Mononuclear cell (primary cell): ENCODE measurements around the gene MAU2. TPM values are rescaled to one million over a fixed set of nuclear protein-coding genes. Genes with fewer than 3 reads are reported as not detected.

Experiments used
- H3K27me3 ChIP-seq: 2 replicates; pipeline ENCODE4 v1.6.0; 2011; ENCODE audit warnings: low read length, control low read depth; ENCODE audit not compliant: insufficient read depth
- H3K4me1 ChIP-seq: 2 replicates; pipeline ENCODE4 v1.5.1; 2011; ENCODE audit warnings: mild to moderate bottlenecking, low read length, control low read depth; ENCODE audit not compliant: insufficient read depth
- H3K4me3 ChIP-seq: 2 replicates; pipeline ENCODE4 v1.5.1; 2011; ENCODE audit warnings: mild to moderate bottlenecking, low read length, moderate library complexity
- H3K9me3 ChIP-seq: 2 replicates; pipeline ENCODE4 v1.5.1; 2011; ENCODE audit warnings: low read depth, mild to moderate bottlenecking, control low read depth, low read length
- total RNA-seq: library from RNA; depleted of rRNA; stranded (reverse); fragments of >200 nt; gene quantifications from one replicate; pipeline ENCODE4 v1.2.3, GENCODE V29; 2012

The MAU2 gene, protein sequence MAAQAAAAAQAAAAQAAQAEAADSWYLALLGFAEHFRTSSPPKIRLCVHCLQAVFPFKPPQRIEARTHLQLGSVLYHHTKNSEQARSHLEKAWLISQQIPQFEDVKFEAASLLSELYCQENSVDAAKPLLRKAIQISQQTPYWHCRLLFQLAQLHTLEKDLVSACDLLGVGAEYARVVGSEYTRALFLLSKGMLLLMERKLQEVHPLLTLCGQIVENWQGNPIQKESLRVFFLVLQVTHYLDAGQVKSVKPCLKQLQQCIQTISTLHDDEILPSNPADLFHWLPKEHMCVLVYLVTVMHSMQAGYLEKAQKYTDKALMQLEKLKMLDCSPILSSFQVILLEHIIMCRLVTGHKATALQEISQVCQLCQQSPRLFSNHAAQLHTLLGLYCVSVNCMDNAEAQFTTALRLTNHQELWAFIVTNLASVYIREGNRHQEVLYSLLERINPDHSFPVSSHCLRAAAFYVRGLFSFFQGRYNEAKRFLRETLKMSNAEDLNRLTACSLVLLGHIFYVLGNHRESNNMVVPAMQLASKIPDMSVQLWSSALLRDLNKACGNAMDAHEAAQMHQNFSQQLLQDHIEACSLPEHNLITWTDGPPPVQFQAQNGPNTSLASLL
- 55.8 TPM for total RNA-seq

GRCh38 chr19:19320361-19321140 lies at the start of gene MAU2, which contains the start of gene SUGP1:
MAU2 (plus strand) TSS chr19:19320829; CDS start chr19:19320860, 31 bp downstream.
SUGP1 (minus strand) TSS chr19:19320509; CDS start chr19:19320496, 13 bp downstream.
- no peaks in the 10 kb centered on the region for H3K9me3 ChIP-seq
- H3K4me1 ChIP-seq, result peaks cover 38% of the 10 kb centered on the region
- peak within 1 kb of the TSS; percentile 98 for H3K4me3 ChIP-seq
- no peaks in the 10 kb centered on the region for H3K27me3 ChIP-seq

GRCh38 chr19:19271828-19272599 lies 48.6 kb upstream of the MAU2 start:
- peaks cover 9% of the 10 kb centered on the region for H3K27me3 ChIP-seq
- no peaks in the 10 kb centered on the region for H3K9me3 ChIP-seq
- no peaks in the 10 kb centered on the region for H3K4me1 ChIP-seq
- H3K4me3 ChIP-seq, result no peak overlapping the region

GRCh38 chr19:19274146-19274545 lies 46.5 kb upstream of the MAU2 start:
- Histone ChIP-seq H3K27me3 (peaks cover 9% of the 10 kb centered on the region), H3K4me3 (no peak overlapping the region), H3K9me3 (no peaks in the 10 kb centered on the region), H3K4me1 (no peaks in the 10 kb centered on the region)

DNA sequence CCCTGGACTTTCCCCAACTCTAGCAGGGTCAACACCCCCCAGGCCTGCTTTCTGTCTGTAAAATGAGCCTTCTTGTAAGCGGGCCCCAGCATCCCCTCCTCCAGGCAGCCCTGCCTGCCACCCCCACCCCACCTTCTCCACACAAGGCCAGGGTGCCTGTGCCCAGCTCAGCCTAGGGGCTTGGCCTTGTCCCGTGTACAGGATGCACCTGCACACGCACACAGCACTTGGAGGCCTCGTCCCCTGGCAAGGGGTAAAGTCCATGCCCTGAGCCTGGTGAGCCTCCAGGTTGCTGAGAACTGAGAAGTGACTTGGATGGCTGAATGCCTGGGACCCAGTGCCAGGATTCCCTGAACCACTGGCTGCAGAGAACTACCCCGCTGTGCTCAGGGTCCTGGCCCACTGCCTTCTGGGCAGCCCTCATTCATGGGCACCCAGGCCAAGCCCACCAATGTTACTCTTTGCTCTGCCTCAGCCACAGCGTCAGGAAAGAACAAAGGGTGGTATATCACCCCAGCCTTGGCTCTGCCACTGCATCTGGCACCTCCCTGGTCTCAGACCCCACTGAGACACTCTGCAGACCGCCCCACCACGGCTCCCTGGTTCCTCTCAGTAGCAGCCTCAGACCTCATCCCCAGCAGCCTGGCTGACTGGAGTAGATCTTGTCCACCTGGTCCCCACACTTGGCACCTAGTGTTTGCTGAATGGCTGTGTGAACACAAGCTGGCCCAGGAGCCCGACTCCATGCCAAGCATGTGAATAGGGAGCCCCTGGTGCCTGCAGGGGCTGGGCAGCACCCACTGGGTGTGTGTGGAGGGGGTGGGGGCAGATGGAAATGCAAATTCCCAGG lies 45.7 kb upstream of the MAU2 start:
- H3K4me3 ChIP-seq, result no peak overlapping the region
- H3K9me3 ChIP-seq, result no peaks in the 10 kb centered on the region
- H3K27me3 ChIP-seq, result peaks cover 9% of the 10 kb centered on the region
- H3K4me1 ChIP-seq, result no peaks in the 10 kb centered on the region

GRCh38 chr19:19276386-19276785 lies 44.2 kb upstream of the MAU2 start:
- Histone ChIP-seq H3K4me1 (no peaks in the 10 kb centered on the region), H3K4me3 (no peak overlapping the region), H3K27me3 (peaks cover 9% of the 10 kb centered on the region), H3K9me3 (no peaks in the 10 kb centered on the region)

DNA sequence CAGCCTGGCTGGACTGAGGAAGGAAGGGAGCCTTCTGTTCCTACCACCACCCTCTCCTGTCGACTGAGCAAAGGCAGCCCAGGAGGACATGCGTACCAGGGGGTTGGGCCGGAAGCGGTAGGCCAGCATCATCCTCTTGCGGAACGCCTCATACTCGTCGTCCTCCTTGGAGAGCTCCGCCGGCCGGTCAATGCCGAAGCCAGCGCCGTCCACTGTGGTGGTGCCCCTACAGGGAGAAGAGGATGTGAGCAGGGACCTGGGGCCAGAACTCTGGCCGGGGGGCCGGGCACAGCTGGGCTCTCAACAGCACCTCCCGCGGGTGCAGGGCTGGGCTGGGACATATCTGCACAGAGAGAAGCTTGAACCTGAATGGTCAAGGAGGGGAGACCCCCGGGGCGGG lies 43.8 kb upstream of the MAU2 start:
- H3K4me1 ChIP-seq, result no peaks in the 10 kb centered on the region
- H3K4me3 ChIP-seq, result no peak overlapping the region
- peaks cover 9% of the 10 kb centered on the region for H3K27me3 ChIP-seq
- H3K9me3 ChIP-seq, result no peaks in the 10 kb centered on the region

DNA sequence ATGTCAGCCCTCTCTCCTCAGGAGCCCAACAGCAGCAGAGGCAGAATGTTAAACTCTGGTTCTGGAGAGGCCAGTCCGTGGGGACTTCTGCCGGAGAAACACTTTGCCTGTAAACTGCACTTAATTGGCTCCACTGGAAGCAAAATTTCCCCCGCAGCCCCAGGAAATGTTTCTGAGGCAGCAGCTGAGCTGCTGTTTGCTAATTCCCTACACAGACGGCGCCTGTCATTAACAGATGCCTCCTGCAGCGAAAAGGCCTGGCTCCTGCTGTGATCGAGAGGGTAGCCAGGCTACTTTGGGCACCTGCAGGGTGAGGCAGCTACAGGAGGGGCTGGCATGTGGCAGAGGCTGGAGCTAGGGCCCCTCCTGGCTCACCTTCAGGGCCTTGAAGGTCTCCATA lies 42.3 kb upstream of the MAU2 start:
- H3K9me3 ChIP-seq, result no peaks in the 10 kb centered on the region
- no peak overlapping the region for H3K4me3 ChIP-seq
- peaks cover 5% of the 10 kb centered on the region for H3K27me3 ChIP-seq
- H3K4me1 ChIP-seq, result no peaks in the 10 kb centered on the region

- Histone ChIP-seq H3K4me1 (no peaks in the 10 kb centered on the region), H3K4me3 (no peak overlapping the region), H3K9me3 (no peaks in the 10 kb centered on the region), H3K27me3 (no peaks in the 10 kb centered on the region)
These were observed 41.5 kb upstream of the MAU2 start for GRCh38 chr19:19279062-19279612.

GRCh38 chr19:19279853-19280252 lies 40.8 kb upstream of the MAU2 start:
- Histone ChIP-seq H3K4me1 (no peaks in the 10 kb centered on the region), H3K27me3 (no peaks in the 10 kb centered on the region), H3K4me3 (no peak overlapping the region), H3K9me3 (no peaks in the 10 kb centered on the region)

GRCh38 chr19:19280561-19280960 lies 40.1 kb upstream of the MAU2 start:
- no peaks in the 10 kb centered on the region for H3K4me1 ChIP-seq
- H3K27me3 ChIP-seq, result no peaks in the 10 kb centered on the region
- H3K9me3 ChIP-seq, result no peaks in the 10 kb centered on the region
- no peak overlapping the region for H3K4me3 ChIP-seq

DNA sequence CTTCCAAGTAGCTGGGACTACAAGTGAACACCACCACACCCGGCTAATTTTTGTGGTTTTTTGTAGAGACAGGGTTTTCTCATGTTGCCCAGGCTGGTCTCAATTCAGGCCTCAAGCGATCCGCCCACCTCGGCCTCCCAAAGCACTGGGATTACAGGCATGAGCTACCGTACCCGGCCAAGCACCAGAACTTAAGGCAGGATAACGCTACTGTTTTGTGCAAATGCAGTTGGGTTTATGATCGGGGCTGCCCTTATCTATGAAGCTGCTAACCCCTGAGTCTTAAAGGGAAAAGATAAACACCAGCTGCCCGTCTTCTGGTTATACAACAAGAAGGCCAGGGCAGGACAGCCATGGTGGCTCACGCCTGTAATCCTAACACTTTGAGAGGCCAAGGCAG lies 34.9 kb upstream of the MAU2 start:
- Histone ChIP-seq H3K4me1 (no peaks in the 10 kb centered on the region), H3K4me3 (no peak overlapping the region), H3K27me3 (no peaks in the 10 kb centered on the region), H3K9me3 (no peaks in the 10 kb centered on the region)

DNA sequence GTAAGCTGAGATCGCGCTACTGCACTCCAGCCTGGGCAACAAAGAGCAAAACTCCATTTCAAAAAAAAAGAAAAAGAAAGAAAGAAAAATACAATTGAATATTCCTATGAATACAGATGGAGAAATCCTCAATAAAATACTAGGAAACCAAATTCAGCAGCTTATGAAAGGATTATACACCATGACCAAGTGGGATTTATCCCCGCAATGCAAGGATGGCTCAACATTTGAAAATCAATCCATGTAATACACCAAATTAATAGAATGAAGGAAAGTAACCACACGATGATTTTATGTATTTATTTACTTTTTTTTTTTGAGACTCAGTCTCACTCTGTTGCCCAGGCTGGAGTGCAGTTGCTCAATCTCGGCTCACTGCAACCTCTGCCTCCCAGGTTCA lies 28.0 kb upstream of the MAU2 start:
- H3K4me1 ChIP-seq, result no peaks in the 10 kb centered on the region
- no peaks in the 10 kb centered on the region for H3K9me3 ChIP-seq
- H3K27me3 ChIP-seq, result no peaks in the 10 kb centered on the region

GRCh38 chr19:19294914-19295313 lies 25.7 kb upstream of the MAU2 start:
- Histone ChIP-seq H3K4me1 (no peaks in the 10 kb centered on the region), H3K4me3 (no peak overlapping the region), H3K9me3 (no peaks in the 10 kb centered on the region), H3K27me3 (no peaks in the 10 kb centered on the region)

More for the DNA sequence above, 28.0 kb upstream of the MAU2 start:
- H3K4me3 ChIP-seq, result no peak overlapping the region
